K562 (cell line): ENCODE data around the gene CLCNKA. TPM values are rescaled to one million over a fixed set of nuclear protein-coding genes. Genes with fewer than 3 reads are reported as not detected.

ENCODE experiments used
- ARID1B ChIP-seq: fragments of 450-650 bp; IDR thresholded peaks from 2 replicates; pipeline ENCODE4 v1.6.1; 2016; ENCODE audit warnings: antibody characterized with exemption, mild to moderate bottlenecking, inconsistent platforms
- CHD1 ChIP-seq: fragments of 200-600 bp; sonication (generic); IDR thresholded peaks from one replicate; pipeline ENCODE4 v1.6.1; 2012; ENCODE audit warnings: mild to moderate bottlenecking, moderate library complexity, low read length, inconsistent platforms
- EP400 ChIP-seq: fragments of 450-650 bp; IDR thresholded peaks from 2 replicates; pipeline ENCODE4 v1.6.1; 2017; ENCODE audit warnings: antibody characterized with exemption, mild to moderate bottlenecking, moderate library complexity
- ETV5 ChIP-seq: sonication (generic); formaldehyde crosslinking; IDR thresholded peaks from 2 replicates; pipeline ENCODE4 v1.4.0; 2020; ENCODE audit warnings: low read depth, mild to moderate bottlenecking, missing genetic modification reagents
- FOXP1 ChIP-seq: sonication (generic); formaldehyde crosslinking; IDR thresholded peaks from 2 replicates; pipeline ENCODE4 v1.8.0; 2022; ENCODE audit warnings: mild to moderate bottlenecking, missing genetic modification reagents
- HCFC1 ChIP-seq: IDR thresholded peaks from 2 replicates; pipeline ENCODE4 v1.6.1; 2012; ENCODE audit warnings: low read depth, low read length, improper control_type of control experiment
- HNRNPUL1 ChIP-seq: fragments of 200-400 bp; formaldehyde crosslinking; IDR thresholded peaks from 2 replicates; pipeline ENCODE4 v1.6.1; 2017; ENCODE audit warnings: low read length
- ILF3 ChIP-seq: fragments of 450-650 bp; IDR thresholded peaks from 2 replicates; pipeline ENCODE4 v1.6.1; 2018; ENCODE audit warnings: antibody characterized with exemption, mild to moderate bottlenecking, moderate library complexity, borderline replicate concordance
- KDM5B ChIP-seq: fragments of 200-600 bp; sonication (generic); IDR thresholded peaks from 2 replicates; pipeline ENCODE4 v1.6.1; 2012; ENCODE audit warnings: low read depth, mild to moderate bottlenecking, moderate library complexity, low read length, control low read depth, inconsistent platforms; ENCODE audit not compliant: insufficient replicate concordance
- LEF1 ChIP-seq: fragments of 450-650 bp; IDR thresholded peaks from 2 replicates; pipeline ENCODE4 v1.6.1; 2016; ENCODE audit warnings: mild to moderate bottlenecking
- NCOA2 ChIP-seq, 2 experiments: fragments of 450-650 bp; IDR thresholded peaks; 2 replicates each; pipeline ENCODE4 v1.6.1; 2018; ENCODE audit warnings: mild to moderate bottlenecking in 2 of 2, moderate library complexity in 1 of 2; ENCODE audit not compliant: partially characterized antibody in 2 of 2
- NFRKB ChIP-seq: fragments of 450-650 bp; IDR thresholded peaks from 2 replicates; pipeline ENCODE4 v1.6.1; 2016; ENCODE audit warnings: low read depth
- PHB2 ChIP-seq: fragments of 450-650 bp; IDR thresholded peaks from 2 replicates; pipeline ENCODE4 v1.6.1; 2017; ENCODE audit warnings: low read depth
- POLR2H ChIP-seq: IDR thresholded peaks from 2 replicates; pipeline ENCODE4 v1.6.1; 2016; ENCODE audit warnings: missing genetic modification characterization, low read depth, mild to moderate bottlenecking, control low read depth, missing compliant biosample characterization, moderate library complexity
- PTBP1 ChIP-seq: fragments of 200-400 bp; formaldehyde crosslinking; IDR thresholded peaks from 2 replicates; pipeline ENCODE4 v1.6.1; 2017; ENCODE audit warnings: low read depth, low read length
- SAFB ChIP-seq: fragments of 200-400 bp; formaldehyde crosslinking; IDR thresholded peaks from 2 replicates; pipeline ENCODE4 v1.6.1; 2017; ENCODE audit warnings: low read depth, low read length, borderline replicate concordance
- SLC30A9 ChIP-seq: fragments of 250-450 bp; sonication (Bioruptor Pico); IDR thresholded peaks from 2 replicates; pipeline ENCODE4 v1.8.0; 2022; ENCODE audit warnings: mild to moderate bottlenecking, moderate library complexity
- SMAD3 ChIP-seq: fragments of 450-650 bp; formaldehyde crosslinking; conservative IDR thresholded peaks from 2 replicates; pipeline ENCODE4 v1.4.0; 2020; ENCODE audit warnings: mild to moderate bottlenecking
- ZNF12 ChIP-seq: sonication (generic); formaldehyde crosslinking; IDR thresholded peaks from 2 replicates; pipeline ENCODE4 v1.4.0; 2020; ENCODE audit warnings: mild to moderate bottlenecking, missing genetic modification reagents
- ZNF24 ChIP-seq: fragments of 450-650 bp; IDR thresholded peaks from 2 replicates; pipeline ENCODE4 v1.6.1; 2016
- ZNF431 ChIP-seq: sonication (generic); formaldehyde crosslinking; IDR thresholded peaks from 2 replicates; pipeline ENCODE4 v1.8.0; 2022; ENCODE audit warnings: mild to moderate bottlenecking, missing genetic modification reagents
- polyA plus RNA-seq, 8 experiments: library from polyadenylated mRNA; depleted of rRNA in 4 of 8; stranded (reverse) in 5 of 8; unstranded in 3 of 8; fragments of >200 nt; fragmentation: Nextera tagmentation in 2 of 8; fragmentation: Illumina TruSeq in 1 of 8; extraction: Ambion mirVana in 2 of 8; extraction: Trizol in 1 of 8; gene quantifications; 2 replicates each; pipeline versions ENCODE4 v1.2.1 to v1.2.3, GENCODE V29; 2011 to 2014; ENCODE audit warnings: inconsistent platforms in 1 of 8, missing spikeins in 1 of 8
- total RNA-seq, 7 experiments: library from RNA; depleted of rRNA in 6 of 7; stranded (reverse); fragments of >200 nt in 6 of 7; fragmentation: Illumina TruSeq in 2 of 7; extraction: Trizol in 2 of 7; gene quantifications; 2 replicates each; pipeline versions ENCODE4 v1.2.1 to v1.2.3, GENCODE V29; 2011 to 2021; ENCODE audit warnings: low replicate concordance in 1 of 7
- TF ChIP-seq, protein P1 (sequence below): fragments of 200-400 bp; formaldehyde crosslinking; IDR thresholded peaks from 2 replicates; pipeline ENCODE4 v1.6.1; 2017; ENCODE audit warnings: mild to moderate bottlenecking, low read depth, low read length, moderate library complexity
- TF ChIP-seq, protein P2 (sequence below): fragments of 450-650 bp; formaldehyde crosslinking; IDR thresholded peaks from 2 replicates; pipeline ENCODE4 v1.4.0; 2020; ENCODE audit warnings: mild to moderate bottlenecking, moderate library complexity
- TF ChIP-seq, protein P3 (sequence below): fragments of 450-650 bp; formaldehyde crosslinking; conservative IDR thresholded peaks from 2 replicates; pipeline ENCODE4 v1.4.0; 2022; ENCODE audit warnings: mild to moderate bottlenecking, missing genetic modification characterization
- TF ChIP-seq, protein P4 (sequence below): fragments of 450-650 bp; formaldehyde crosslinking; IDR thresholded peaks from 2 replicates; pipeline ENCODE4 v1.4.0; 2020; ENCODE audit warnings: mild to moderate bottlenecking

CLCNKA gene
- total and polyA plus RNA-seq, 9 of the 15 experiments (the other 6 are each of a cell fraction or from before 2014, with no cell fraction given), result 0.03 to 0.37 (median 0.10) TPM; not detected in 3

DNA sequence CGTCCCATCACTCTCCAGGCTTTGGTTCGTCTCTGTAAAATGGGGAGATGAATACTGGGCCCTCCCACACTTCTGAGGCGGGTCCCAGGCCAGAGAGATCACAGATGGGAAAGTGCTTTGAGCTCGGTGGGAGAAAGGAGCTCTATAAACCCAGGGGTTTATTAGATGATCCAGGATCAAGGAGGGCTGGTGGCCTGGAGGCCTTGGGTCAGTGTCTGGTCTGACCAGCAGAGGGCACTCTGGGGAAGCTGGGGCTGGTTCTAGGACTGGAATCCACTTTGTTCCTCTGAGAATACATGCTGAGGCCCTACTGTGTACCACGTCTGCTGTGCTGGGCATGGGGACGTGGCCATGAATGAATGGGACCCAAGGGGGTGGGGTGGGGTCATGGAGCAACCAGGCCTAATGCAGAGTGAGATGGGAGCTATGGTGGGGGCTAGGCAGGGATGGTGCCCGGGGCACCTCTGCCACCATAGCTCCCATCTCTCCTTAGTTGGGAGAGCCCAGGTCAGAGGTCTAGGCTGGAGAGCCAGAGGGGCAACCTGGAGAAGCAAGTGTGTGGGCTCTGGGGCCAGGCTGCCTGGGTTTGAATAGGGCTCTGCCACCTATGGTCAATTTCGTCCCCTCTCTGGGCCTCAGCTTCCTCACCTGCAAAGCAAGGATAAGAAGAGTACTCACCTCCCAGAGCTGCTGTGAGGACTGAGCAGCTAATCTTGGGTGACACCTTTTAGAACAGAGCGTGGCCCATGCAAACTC, 60.6 kb downstream of the CLCNKA start (continued):
- no peak for TF ChIP-seq NCOA2 (IDR thresholded peaks at IDR 0.05; ENCODE audit: partially characterized antibody in 2 of 2)
- no peak for TF ChIP-seq ZNF431 (CRISPR knock-in tag)
- TF ChIP-seq, protein P1, sequence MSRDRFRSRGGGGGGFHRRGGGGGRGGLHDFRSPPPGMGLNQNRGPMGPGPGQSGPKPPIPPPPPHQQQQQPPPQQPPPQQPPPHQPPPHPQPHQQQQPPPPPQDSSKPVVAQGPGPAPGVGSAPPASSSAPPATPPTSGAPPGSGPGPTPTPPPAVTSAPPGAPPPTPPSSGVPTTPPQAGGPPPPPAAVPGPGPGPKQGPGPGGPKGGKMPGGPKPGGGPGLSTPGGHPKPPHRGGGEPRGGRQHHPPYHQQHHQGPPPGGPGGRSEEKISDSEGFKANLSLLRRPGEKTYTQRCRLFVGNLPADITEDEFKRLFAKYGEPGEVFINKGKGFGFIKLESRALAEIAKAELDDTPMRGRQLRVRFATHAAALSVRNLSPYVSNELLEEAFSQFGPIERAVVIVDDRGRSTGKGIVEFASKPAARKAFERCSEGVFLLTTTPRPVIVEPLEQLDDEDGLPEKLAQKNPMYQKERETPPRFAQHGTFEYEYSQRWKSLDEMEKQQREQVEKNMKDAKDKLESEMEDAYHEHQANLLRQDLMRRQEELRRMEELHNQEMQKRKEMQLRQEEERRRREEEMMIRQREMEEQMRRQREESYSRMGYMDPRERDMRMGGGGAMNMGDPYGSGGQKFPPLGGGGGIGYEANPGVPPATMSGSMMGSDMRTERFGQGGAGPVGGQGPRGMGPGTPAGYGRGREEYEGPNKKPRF, result no peak
- no peak for TF ChIP-seq HNRNPUL1
- TF ChIP-seq SLC30A9 (CRISPR knock-in tag), result no peak
- TF ChIP-seq CHD1, result no peak
- no peak for TF ChIP-seq SAFB
- TF ChIP-seq, protein P2, sequence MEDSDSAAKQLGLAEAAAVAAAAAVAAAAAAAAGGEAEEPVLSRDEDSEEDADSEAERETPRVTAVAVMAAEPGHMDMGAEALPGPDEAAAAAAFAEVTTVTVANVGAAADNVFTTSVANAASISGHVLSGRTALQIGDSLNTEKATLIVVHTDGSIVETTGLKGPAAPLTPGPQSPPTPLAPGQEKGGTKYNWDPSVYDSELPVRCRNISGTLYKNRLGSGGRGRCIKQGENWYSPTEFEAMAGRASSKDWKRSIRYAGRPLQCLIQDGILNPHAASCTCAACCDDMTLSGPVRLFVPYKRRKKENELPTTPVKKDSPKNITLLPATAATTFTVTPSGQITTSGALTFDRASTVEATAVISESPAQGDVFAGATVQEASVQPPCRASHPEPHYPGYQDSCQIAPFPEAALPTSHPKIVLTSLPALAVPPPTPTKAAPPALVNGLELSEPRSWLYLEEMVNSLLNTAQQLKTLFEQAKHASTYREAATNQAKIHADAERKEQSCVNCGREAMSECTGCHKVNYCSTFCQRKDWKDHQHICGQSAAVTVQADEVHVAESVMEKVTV (CRISPR knock-in tag), result peak; percentile 82
- no peak for TF ChIP-seq ZNF12
- no peak for TF ChIP-seq KDM5B
- TF ChIP-seq, protein P3, sequence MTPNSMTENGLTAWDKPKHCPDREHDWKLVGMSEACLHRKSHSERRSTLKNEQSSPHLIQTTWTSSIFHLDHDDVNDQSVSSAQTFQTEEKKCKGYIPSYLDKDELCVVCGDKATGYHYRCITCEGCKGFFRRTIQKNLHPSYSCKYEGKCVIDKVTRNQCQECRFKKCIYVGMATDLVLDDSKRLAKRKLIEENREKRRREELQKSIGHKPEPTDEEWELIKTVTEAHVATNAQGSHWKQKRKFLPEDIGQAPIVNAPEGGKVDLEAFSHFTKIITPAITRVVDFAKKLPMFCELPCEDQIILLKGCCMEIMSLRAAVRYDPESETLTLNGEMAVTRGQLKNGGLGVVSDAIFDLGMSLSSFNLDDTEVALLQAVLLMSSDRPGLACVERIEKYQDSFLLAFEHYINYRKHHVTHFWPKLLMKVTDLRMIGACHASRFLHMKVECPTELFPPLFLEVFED (CRISPR knock-in tag), result no peak
- no peak for TF ChIP-seq EP400
- TF ChIP-seq SMAD3 (CRISPR knock-in tag), result no peak
- TF ChIP-seq ZNF24, result no peak
- TF ChIP-seq POLR2H, result no peak
- no peak for TF ChIP-seq NFRKB
- 0 out of 2 replicates have a peak, but pooled peaks have one; percentile 22 for TF ChIP-seq HCFC1
- TF ChIP-seq PTBP1, result no peak
- TF ChIP-seq LEF1, result no peak
- no peak for TF ChIP-seq ETV5 (CRISPR knock-in tag)
- no peak for TF ChIP-seq FOXP1 (CRISPR knock-in tag)
- no peak for TF ChIP-seq ILF3
- no peak for TF ChIP-seq PHB2
- TF ChIP-seq ARID1B, result no peak
- TF ChIP-seq, protein P4, sequence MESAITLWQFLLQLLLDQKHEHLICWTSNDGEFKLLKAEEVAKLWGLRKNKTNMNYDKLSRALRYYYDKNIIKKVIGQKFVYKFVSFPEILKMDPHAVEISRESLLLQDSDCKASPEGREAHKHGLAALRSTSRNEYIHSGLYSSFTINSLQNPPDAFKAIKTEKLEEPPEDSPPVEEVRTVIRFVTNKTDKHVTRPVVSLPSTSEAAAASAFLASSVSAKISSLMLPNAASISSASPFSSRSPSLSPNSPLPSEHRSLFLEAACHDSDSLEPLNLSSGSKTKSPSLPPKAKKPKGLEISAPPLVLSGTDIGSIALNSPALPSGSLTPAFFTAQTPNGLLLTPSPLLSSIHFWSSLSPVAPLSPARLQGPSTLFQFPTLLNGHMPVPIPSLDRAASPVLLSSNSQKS (CRISPR knock-in tag), result no peak
